ENCODE data around the gene SH3BGRL3.
"Not testable (repeated sequence)": the region's sequence is repeated elsewhere in the genome, so short reads cannot be mapped to it uniquely, and the experiment has no call there.

The SH3BGRL3 gene

GRCh38 chr1:26279456-26280332 lies at the start of gene SH3BGRL3:
SH3BGRL3 (plus strand) TSS chr1:26280086; CDS start chr1:26280156, 70 bp downstream.
- peak; percentile 74 for DNase-seq (ENCODE audit: low read depth)

- DNase-seq (ENCODE audit: low read depth), result not testable (repeated sequence)
Measured at GRCh38 chr1:26230682-26231081, 49.2 kb upstream of the SH3BGRL3 start.

- peak; percentile 96 for DNase-seq (ENCODE audit: low read depth)
Measured at GRCh38 chr1:26233903-26234643, 45.8 kb upstream of the SH3BGRL3 start, which contains the start of gene CEP85. CEP85 (plus strand) TSS chr1:26234200; CDS start chr1:26239784, 5,584 bp downstream.

- DNase-seq (ENCODE audit: low read depth), result no peak
Measured at GRCh38 chr1:26234644-26235370, 45.1 kb upstream of the SH3BGRL3 start.

GRCh38 chr1:26237230-26237966 lies 42.5 kb upstream of the SH3BGRL3 start:
- DNase-seq (ENCODE audit: low read depth), result no peak

- no peak for DNase-seq (ENCODE audit: low read depth)
Measured at GRCh38 chr1:26239936-26240335, 40.0 kb upstream of the SH3BGRL3 start.

GRCh38 chr1:26252718-26253117 lies 27.2 kb upstream of the SH3BGRL3 start:
- DNase-seq (ENCODE audit: low read depth), result no peak

GRCh38 chr1:26254404-26254803 lies 25.5 kb upstream of the SH3BGRL3 start:
- no peak for DNase-seq (ENCODE audit: low read depth)

- no peak for DNase-seq (ENCODE audit: low read depth)
Measured at GRCh38 chr1:26257222-26257621, 22.7 kb upstream of the SH3BGRL3 start.

GRCh38 chr1:26259005-26259404 lies 20.9 kb upstream of the SH3BGRL3 start:
- no peak for DNase-seq (ENCODE audit: low read depth)

- no peak for DNase-seq (ENCODE audit: low read depth)
Measured at GRCh38 chr1:26259578-26259977, 20.3 kb upstream of the SH3BGRL3 start.

GRCh38 chr1:26263212-26263611 lies 16.7 kb upstream of the SH3BGRL3 start:
- DNase-seq (ENCODE audit: low read depth), result no peak

GRCh38 chr1:26265405-26265804 lies 14.5 kb upstream of the SH3BGRL3 start:
- DNase-seq (ENCODE audit: low read depth), result no peak

GRCh38 chr1:26268290-26269197 lies 11.3 kb upstream of the SH3BGRL3 start:
- no peak for DNase-seq (ENCODE audit: low read depth)

GRCh38 chr1:26269198-26269550 lies 10.7 kb upstream of the SH3BGRL3 start:
- no peak for DNase-seq (ENCODE audit: low read depth)

GRCh38 chr1:26274801-26275425 lies 5.0 kb upstream of the SH3BGRL3 start:
- DNase-seq (ENCODE audit: low read depth), result no peak

- peak; percentile 58 for DNase-seq (ENCODE audit: low read depth)
Measured at GRCh38 chr1:26275580-26276431, 4.1 kb upstream of the SH3BGRL3 start.

- no peak for DNase-seq (ENCODE audit: low read depth)
Measured at GRCh38 chr1:26276432-26276838, 3.5 kb upstream of the SH3BGRL3 start.

- DNase-seq (ENCODE audit: low read depth), result no peak
Measured at GRCh38 chr1:26277261-26277661, 2.6 kb upstream of the SH3BGRL3 start.
